ENCODE measurements around the gene LRP5.

The LRP5 gene

DNA sequence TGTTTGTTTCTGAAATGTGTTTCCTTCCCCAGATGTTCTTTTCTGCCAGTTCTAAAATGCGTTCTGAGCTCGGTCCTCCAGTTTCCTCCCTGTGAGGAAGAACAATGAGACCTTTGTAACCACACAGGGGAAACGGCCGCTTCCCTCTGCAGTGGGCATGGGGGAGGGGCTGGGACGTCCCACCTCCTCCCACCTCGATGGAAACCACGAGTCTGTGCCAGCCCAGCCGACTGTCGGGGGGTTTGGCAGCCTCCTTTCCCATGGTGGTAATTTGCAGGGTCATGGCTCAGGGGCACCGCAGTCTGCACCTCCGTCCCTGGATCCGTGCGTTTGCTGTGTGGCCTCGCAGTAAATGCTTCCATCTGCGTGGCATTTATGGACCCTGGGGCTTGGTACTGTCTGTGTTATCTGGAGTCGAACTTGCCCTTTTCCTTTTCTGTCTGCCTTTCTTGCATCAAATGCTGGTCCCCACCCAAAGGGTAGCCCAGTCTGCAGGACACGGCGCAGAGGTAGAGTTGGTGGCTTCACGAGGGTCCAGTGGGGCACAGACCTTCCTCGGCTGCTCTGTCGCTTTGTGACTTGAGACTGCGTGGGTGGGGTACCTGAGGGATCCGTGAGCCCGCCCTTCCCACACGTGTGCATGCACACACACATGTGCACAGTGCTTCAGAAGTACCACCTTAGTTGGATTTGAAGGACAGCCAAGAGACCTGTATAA, 16.1 kb downstream of the LRP5 start:
- H3K4me2 ChIP-seq (ENCODE audit: low read length) = no peak overlapping the region
- no peaks in the 10 kb centered on the region for H3K4me1 ChIP-seq
- H3K36me3 ChIP-seq (ENCODE audit: control insufficient read depth, insufficient read depth, low read length) = no peaks in the 10 kb centered on the region
- no peak overlapping the region for H3K9ac ChIP-seq
- H3K9me3 ChIP-seq (ENCODE audit: control insufficient read depth, low read length) = no peaks in the 10 kb centered on the region
- no peak overlapping the region for H3K4me3 ChIP-seq (ENCODE audit: low read depth, low read length)
- no peak overlapping the region for H3K27ac ChIP-seq
- H3K79me2 ChIP-seq = peaks cover 24% of the 10 kb centered on the region
- TF ChIP-seq, protein P1, sequence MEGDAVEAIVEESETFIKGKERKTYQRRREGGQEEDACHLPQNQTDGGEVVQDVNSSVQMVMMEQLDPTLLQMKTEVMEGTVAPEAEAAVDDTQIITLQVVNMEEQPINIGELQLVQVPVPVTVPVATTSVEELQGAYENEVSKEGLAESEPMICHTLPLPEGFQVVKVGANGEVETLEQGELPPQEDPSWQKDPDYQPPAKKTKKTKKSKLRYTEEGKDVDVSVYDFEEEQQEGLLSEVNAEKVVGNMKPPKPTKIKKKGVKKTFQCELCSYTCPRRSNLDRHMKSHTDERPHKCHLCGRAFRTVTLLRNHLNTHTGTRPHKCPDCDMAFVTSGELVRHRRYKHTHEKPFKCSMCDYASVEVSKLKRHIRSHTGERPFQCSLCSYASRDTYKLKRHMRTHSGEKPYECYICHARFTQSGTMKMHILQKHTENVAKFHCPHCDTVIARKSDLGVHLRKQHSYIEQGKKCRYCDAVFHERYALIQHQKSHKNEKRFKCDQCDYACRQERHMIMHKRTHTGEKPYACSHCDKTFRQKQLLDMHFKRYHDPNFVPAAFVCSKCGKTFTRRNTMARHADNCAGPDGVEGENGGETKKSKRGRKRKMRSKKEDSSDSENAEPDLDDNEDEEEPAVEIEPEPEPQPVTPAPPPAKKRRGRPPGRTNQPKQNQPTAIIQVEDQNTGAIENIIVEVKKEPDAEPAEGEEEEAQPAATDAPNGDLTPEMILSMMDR (IDR thresholded peaks at IDR 0.05) = no peak
- H2AFZ ChIP-seq = no peak overlapping the region
- H3K27me3 ChIP-seq (ENCODE audit: control insufficient read depth, insufficient read depth, low read length) = no peaks in the 10 kb centered on the region

DNA sequence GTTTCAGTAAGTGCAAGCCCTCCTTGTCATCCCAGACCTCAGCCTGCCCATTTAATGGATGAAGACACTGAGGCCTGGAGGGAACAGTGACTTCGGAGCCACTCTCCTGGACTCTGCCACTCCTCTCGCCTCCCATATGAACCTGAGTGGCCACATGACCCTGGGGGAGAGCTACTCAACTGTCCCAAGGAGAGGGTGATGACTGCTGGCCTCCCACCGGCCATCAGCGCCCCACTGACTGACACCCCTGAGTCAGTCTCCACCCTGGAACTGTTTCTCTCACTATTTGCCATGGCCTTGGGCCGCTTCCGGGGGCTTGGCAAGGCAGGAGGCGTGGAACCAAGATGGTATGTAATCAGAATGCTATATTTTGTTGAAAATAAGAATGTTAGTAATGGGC, 17.1 kb downstream of the LRP5 start:
- no peak overlapping the region for H3K4me3 ChIP-seq (ENCODE audit: low read depth, low read length)
- no peak overlapping the region for H3K27ac ChIP-seq
- no peaks in the 10 kb centered on the region for H3K9me3 ChIP-seq (ENCODE audit: control insufficient read depth, low read length)
- no peaks in the 10 kb centered on the region for H3K4me1 ChIP-seq
- H3K36me3 ChIP-seq (ENCODE audit: control insufficient read depth, insufficient read depth, low read length) = no peaks in the 10 kb centered on the region
- H3K4me2 ChIP-seq (ENCODE audit: low read length) = no peak overlapping the region
- TF ChIP-seq, protein P1 (IDR thresholded peaks at IDR 0.05) = no peak
- no peak overlapping the region for H2AFZ ChIP-seq
- no peaks in the 10 kb centered on the region for H3K27me3 ChIP-seq (ENCODE audit: control insufficient read depth, insufficient read depth, low read length)
- H3K79me2 ChIP-seq = peaks cover 14% of the 10 kb centered on the region
- no peak overlapping the region for H3K9ac ChIP-seq

DNA sequence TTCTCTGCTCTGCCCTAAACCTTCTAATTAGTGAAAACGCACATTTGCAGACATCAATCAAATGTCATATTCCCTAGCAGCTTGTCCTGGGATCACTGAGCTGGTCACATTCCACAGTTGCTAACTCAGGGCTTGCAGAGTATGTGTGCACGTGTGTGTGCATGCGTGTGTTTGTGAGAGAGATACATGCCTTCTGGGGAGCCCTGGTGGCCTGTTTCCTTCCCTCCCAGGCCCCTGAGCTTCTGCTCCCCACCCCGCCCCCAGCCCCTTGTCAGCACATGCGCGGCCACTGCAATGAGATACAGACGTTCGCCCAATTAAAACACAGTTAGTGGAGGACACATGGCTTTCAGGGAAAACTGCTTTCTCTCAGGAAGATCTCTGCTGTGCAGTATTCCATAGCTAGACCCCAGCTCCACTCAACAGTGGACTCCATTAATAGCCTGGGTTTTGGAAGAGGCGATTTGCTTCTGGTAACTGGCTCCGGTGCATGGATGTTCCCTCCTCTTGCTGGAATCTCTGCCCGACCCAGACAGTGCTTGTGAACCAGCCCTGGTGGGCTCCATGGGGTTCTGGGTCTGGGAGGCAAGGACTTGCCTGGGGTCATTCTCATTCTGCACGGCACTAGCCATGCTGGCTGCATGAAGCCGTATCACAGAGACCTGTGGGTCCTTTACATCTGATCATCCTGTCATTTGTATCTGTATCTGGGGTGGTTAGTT, 17.7 kb downstream of the LRP5 start:
- H3K27ac ChIP-seq = no peak overlapping the region
- H3K4me1 ChIP-seq = no peaks in the 10 kb centered on the region
- H3K4me2 ChIP-seq (ENCODE audit: low read length) = no peak overlapping the region
- H3K9me3 ChIP-seq (ENCODE audit: control insufficient read depth, low read length) = no peaks in the 10 kb centered on the region
- H3K9ac ChIP-seq = no peak overlapping the region
- peaks cover 11% of the 10 kb centered on the region for H3K79me2 ChIP-seq
- no peak overlapping the region for H2AFZ ChIP-seq
- H3K36me3 ChIP-seq (ENCODE audit: control insufficient read depth, insufficient read depth, low read length) = no peaks in the 10 kb centered on the region
- H3K4me3 ChIP-seq (ENCODE audit: low read depth, low read length) = no peak overlapping the region
- no peaks in the 10 kb centered on the region for H3K27me3 ChIP-seq (ENCODE audit: control insufficient read depth, insufficient read depth, low read length)
- TF ChIP-seq, protein P1 (IDR thresholded peaks at IDR 0.05) = no peak

DNA sequence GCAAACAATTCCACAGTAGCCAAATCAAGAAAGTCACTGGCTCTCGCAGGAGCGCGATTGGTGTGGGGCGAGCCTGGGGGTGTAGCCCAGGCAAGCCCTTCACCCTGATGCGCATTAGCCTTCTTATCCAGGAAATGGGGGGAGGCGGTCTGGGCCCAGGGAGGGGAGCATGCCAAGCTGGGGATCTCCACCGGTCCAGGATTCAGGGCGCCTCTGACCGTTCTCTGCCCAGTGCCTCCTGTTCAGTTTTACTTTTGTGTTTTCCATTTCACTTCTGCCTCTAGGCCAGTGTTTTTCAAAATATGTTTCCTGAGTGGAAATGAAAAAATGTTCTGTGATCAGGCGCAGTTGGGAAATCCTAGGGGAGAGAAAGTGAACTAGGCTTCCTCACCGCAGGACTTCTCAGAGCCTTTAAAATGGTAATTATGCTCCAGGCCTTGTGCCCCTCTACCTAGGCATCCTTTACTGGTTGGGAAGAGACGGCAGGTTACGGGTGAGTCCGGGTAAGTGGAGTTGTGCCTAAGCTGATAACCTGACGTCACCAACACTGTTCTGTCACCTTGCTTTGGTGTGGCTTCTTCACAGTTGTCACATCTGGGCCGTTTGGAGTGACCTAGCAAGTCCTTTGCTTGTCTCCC, 18.4 kb downstream of the LRP5 start:
- Histone ChIP-seq H3K27me3 (ENCODE audit: control insufficient read depth, insufficient read depth, low read length) (no peaks in the 10 kb centered on the region), H3K9me3 (ENCODE audit: control insufficient read depth, low read length) (no peaks in the 10 kb centered on the region), H3K4me1 (no peaks in the 10 kb centered on the region), H3K9ac (no peak overlapping the region), H3K36me3 (ENCODE audit: control insufficient read depth, insufficient read depth, low read length) (no peaks in the 10 kb centered on the region), H3K27ac (no peak overlapping the region), H3K4me3 (ENCODE audit: low read depth, low read length) (no peak overlapping the region), H2AFZ (no peak overlapping the region), H3K4me2 (ENCODE audit: low read length) (no peak overlapping the region), H3K79me2 (peaks cover 6% of the 10 kb centered on the region)
- TF ChIP-seq, protein P1 (IDR thresholded peaks at IDR 0.05) = no peak
